HK-2 (cell line): ENCODE results near the gene FAM221B.

Source experiments
- DNase-seq: peaks from one replicate; pipeline ENCODE4 v3.0.0-alpha.2; 2018; ENCODE audit not compliant: unreplicated experiment

The FAM221B gene

GRCh38 chr9:35792024-35792813 is 36.3 kb downstream of the FAM221B start:
- no peak for DNase-seq

- no peak for DNase-seq
These were observed 37.1 kb downstream of the FAM221B start, which contains the start of gene NPR2 for GRCh38 chr9:35791297-35791921. TSS of gene NPR2 (plus strand) at chr9:35791591. CDS start at chr9:35792409, 818 bp downstream.

DNA sequence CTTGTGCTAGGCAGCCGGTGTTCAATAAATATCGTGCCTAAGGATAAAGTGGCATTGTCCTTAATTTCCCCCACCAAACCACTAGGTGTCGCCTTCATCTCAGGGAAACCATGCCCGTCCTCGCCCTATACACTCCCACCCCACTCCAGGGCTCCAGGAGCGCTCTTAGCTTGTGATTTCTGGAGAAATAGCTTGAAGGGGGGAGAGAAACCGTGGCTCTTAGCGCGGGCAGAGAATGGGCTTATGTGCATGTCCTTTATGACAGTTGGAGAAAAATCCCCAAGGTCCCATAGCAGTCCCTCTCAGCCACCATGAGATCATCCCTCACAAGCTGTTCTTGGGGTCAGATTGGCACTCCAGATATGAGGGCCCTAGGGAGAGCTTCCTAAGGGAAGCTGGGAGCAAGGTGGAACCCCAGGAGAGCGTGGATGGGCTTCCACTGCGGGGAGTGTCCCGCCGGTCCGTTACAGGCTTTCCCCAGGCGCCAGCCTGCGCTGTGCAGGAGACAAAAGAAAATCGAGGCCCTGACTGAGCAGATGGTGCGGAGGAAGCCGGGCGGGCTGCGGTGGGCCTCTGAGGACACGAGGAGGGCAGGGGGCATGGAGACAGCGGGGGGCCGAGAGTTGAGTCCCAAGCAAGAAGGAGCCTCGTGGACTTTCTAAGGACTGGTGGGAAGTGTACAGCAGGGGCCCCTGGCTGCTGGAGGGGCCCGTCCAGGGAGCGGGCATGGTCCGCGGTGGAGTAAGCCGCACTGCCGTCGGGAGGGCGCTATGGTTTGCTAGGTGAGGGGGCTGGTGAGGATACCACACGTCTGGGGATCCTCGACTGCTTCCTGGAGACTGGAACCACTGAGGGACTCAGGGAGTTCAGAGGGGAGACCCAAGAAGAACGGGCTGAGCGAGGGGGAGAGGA is 37.9 kb downstream of the FAM221B start:
- DNase-seq, result peak; percentile 44

DNA sequence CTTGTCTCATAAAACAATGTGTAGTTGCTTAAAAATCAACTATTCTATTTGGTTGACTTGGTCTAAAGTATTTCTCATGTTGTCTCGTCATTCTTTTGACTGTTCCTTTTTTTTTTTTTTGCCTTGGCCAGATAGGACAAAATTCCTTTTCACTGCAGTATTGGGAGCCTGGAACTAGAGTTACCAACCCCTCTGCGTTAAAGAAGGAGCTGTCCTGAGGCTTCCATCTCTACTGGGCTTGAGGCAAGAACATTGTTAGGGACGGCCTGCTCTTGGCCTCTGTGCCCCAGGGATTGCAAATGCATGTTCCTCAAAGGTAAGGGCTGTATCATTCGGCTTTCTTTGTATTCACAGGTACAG is 38.5 kb downstream of the FAM221B start:
- DNase-seq, result no peak

DNA sequence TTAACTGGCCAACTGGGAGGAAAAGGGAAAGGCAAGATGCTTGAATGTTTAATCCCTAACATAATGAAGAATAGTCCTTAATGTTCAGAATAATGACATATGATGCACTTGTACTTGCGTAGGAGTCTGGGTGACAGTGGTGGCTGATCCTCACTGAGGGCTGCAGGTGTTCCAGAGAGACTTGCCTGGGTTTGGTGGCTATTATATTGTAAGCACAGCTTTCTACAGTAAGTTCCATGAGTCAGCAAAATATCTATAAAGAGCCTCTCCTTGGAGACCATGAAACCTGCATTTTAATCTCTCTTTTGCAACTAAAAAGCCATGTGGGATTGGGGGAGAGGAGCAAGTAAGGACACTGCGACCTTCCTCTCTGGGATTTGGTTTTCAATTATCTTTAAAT is 39.0 kb downstream of the FAM221B start:
- DNase-seq, result no peak

GRCh38 chr9:35783418-35783817 is 45.1 kb downstream of the FAM221B start:
- DNase-seq, result no peak

DNA sequence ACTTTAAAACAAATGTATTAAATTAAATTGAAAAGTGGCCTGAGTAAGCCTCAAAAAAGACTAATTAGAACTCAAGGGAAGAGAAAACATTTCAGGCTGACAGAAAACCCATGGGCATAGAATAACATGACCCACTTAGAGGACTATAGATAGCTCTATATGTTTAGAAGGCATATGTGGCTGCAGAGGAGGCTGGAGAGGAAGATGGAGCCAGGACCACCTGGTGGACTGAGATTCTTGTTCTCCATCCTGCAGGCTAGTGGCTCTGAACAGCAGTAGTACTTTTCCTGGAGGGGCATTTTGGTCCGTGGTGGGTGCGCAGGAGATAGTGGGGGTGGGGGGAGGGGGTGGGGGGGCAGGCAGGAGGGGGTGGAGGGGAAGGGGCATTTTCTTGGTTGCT is 47.5 kb downstream of the FAM221B start:
- no peak for DNase-seq

DNA sequence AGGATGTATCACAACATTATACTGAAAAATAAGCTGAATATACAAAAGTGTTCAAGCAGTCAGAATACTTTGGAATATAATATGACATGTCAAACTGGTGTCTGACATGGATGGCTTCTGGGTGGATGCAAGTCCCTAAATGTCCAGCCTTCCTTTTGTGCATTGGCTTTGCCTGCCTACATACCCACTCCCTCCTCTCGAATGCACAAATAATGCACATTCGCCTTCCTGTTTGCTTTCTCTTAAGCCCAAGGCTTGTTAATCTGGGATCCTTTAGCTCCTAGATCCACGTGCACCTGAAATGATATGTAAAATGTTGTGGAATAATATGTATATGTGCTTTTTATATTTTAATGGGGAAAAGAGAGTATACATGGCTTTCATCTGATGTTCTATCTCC is 50.0 kb downstream of the FAM221B start:
- DNase-seq, result no peak

- DNase-seq, result no peak
These were observed 52.5 kb downstream of the FAM221B start for GRCh38 chr9:35776018-35776417.

DNA sequence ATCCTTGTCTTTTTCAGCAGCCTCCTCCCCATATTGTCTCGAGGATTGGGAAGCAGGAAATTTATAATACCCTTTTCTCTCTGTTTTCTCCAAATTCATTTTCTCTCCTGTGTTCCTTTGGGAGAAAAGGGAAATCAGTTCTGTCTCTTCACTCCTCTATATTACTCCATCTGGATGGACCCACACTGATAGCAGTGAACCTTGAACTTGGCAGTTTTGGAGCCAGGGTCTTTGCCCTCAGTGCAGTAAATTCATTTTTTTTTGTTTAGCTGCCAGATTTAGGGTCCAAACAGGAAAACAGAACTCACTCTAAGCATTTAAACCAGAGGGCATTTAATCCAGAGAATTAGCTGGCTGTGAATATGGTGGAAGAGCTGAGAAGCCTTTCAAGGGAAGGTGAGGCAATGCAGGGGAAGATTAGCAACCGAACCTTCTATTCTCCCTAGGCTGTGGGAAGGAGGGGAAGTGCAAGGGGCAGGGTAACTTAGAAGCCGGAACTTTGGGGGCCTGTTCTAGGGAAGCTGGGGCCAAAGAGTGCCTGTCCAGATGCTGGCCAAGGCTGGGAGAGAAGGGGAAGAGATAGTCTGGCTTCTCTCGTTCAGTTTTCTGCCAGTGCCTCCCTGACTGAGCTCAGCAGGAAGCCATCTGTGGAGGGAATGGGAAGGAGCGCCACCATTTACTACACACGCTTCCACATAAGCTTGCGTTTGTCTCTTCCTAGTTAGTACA is 53.5 kb downstream of the FAM221B start:
- no peak for DNase-seq

DNA sequence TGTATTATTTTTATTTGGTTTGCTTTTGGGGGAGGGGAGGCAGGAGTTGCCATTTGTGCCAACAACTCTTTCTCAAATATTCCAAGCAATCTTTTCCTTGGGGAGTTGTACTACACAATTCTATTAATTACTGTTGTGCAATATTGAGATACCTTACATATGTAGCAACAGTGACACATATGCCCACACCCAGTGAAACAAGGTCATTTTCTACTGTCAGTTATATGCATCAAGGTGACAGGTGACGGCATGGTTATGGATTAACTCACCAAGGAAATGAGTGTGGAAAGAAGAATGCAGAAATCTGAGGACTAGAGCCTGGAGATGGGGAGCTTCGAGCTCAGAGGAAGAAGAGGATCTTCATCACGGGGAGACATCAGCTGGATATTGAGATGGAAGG is 56.6 kb downstream of the FAM221B start:
- no peak for DNase-seq

GRCh38 chr9:35771534-35771933 is 57.0 kb downstream of the FAM221B start:
- DNase-seq, result no peak

GRCh38 chr9:35771075-35771433 is 57.5 kb downstream of the FAM221B start:
- no peak for DNase-seq

GRCh38 chr9:35769763-35770162 is 58.8 kb downstream of the FAM221B start:
- DNase-seq, result no peak

GRCh38 chr9:35767458-35767857 is 61.1 kb downstream of the FAM221B start:
- no peak for DNase-seq

DNA sequence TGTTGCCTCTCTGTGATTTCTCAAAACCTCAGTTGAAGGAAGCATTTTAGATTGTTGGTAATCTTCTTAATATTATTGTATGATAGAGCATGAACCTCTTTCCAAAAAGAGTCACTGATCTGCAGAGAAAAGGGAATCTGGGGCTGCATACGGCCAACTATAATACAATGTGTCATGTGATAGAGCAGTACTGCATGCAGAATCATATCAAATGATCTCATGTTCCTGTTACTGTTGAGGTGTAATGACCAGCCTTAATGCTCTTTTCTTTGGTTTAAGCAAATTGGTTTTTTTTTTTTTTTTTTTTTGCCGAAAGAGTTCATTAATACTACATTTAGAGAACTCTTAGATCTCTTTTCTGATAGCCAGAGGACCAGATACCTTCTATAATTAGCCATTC is 61.5 kb downstream of the FAM221B start:
- DNase-seq, result no peak
